Jurkat, Clone E6-1 (cell line): ENCODE measurements around the gene THADA.

Experiments
- DNase-seq: peaks from one replicate; pipeline ENCODE4 v3.0.0-alpha.2; 2011; ENCODE audit warnings: low read depth, low spot score
- H3K4me3 ChIP-seq: 2 replicates; pipeline ENCODE4 v1.5.1; 2011; ENCODE audit warnings: mild to moderate bottlenecking, low read length, control low read depth, moderate library complexity

The THADA gene

GRCh38 chr2:43278564-43279220, 317.1 kb downstream of the THADA start:
- DNase-seq = no peak
- no peak overlapping the region for H3K4me3 ChIP-seq

- DNase-seq = no peak
- H3K4me3 ChIP-seq = no peak overlapping the region
Observed at GRCh38 chr2:43276962-43277391, 318.9 kb downstream of the THADA start.

GRCh38 chr2:43276266-43276941, 319.4 kb downstream of the THADA start:
- no peak for DNase-seq
- no peak overlapping the region for H3K4me3 ChIP-seq

- no peak for DNase-seq
- no peak overlapping the region for H3K4me3 ChIP-seq
Observed at GRCh38 chr2:43274721-43275120, 321.1 kb downstream of the THADA start.

GRCh38 chr2:43274055-43274454, 321.8 kb downstream of the THADA start:
- H3K4me3 ChIP-seq = no peak overlapping the region
- no peak for DNase-seq

- H3K4me3 ChIP-seq = no peak overlapping the region
- no peak for DNase-seq
Observed at GRCh38 chr2:43273529-43273928, 322.3 kb downstream of the THADA start.

DNA sequence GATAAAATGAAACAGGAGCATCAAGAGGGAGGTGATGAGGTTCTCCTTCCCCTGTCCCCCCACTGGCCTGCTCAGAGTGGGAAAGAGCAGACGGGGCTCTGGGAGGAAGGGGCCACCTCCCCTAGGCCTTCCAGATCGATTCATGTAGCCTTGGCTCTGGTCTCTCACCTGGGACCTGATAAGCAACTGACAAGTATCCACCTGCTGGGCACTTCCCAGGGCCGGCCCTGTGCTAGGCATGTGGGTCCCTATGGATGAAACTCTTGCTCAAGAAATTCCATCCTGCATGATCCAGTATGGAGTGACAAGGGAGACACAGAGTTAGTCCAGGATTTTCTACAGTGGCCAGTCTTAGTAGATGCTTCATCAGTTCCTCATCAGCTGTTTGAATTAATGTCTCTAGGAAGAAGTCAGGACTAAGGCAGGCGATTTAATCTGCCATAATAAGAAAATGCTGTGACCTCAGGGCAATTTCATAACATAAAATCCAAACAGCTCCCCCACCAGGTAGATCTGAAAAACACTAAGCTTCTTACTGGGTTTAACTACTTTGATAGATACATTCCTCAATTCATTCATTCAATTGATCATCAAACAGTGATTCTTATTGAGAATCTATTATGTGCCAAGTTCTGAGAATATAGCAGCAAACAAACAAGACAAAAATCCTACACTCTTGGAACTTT, 324.8 kb downstream of the THADA start:
- no peak overlapping the region for H3K4me3 ChIP-seq

DNA sequence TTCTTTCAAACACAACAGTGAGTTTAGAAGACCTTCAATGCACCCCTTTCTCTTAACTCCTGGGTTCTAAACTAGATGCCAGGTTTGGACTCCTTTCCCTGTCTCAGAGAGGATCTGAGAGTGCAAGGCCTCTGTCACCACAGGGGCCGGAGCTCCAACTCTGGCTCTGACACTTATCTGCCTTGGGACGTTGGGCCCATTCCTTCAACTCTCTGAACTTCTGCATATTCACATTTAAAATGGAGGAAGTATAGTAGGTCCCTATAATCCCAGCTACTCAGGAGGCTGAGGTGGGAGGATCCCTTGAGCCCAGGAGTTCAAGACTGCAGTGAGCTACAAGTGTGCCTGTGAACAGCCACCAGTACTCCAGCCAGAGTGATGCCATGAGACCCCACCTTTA, 325.4 kb downstream of the THADA start:
- H3K4me3 ChIP-seq = no peak overlapping the region
- no peak for DNase-seq

More for the DNA sequence above, 324.8 kb downstream of the THADA start:
- DNase-seq = no peak

DNA sequence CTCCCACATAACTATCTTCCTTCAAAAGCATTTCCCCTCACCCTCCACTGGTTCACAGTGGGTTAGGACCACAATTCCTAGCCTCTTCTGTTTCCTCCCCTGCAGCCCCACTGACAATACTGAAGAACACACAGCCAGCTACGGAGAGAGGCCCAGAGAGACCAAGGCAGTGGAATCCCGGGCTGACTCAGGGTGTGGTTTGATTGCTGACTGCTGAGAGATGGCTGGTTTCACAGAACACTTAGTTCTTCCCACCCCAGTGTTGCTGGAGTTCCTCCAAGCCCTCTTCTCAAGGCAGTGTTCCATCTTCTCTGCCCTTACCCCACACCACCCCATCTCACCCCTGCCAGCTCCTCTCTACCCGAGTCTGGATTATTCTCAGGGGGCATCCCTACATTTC, 326.1 kb downstream of the THADA start:
- no peak for DNase-seq
- no peak overlapping the region for H3K4me3 ChIP-seq

- no peak for DNase-seq
- no peak overlapping the region for H3K4me3 ChIP-seq
Observed at GRCh38 chr2:43269074-43269572, 326.7 kb downstream of the THADA start.

DNA sequence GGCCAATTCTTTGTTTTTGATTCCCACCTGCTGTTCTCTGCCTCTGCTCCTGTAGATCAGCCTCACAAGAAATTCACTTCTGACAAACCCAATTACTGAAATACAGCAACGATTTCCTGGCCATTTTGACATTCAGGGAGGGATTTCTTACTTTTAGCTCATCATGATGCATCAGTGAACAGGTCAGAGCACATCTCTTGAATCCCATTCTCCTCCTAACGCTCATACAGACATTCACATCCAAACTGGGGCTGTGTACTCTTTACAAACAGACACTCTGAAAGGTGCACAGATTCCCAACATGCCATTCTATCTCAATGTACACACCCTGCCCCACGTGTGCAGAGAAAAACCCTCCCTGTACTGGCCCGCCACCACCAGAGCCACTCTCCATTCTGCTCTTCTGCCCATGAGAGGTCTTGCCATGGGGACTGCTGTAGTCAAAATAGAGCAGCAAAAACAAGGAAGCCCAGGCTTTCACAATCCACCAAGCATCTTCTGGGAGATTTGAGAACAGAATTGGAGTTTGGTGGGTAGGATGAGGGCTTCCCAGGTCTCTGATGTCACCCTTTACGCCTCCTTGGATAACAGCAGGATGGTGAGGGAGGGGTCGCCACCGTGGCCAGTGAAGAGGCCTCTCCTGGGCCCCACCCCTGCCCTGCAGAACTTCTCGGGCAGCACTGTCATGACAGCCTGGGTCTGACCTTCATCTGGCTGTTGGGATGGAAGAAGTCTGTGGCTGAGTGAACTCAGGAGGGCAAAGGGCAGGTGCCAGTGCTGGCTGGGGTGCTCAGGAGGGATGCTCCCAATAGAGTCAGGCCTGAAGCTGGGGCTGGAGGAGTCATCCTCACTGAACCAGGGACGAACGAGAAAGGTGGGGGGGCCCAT, 327.5 kb downstream of the THADA start:
- H3K4me3 ChIP-seq = no peak overlapping the region
- no peak for DNase-seq

DNA sequence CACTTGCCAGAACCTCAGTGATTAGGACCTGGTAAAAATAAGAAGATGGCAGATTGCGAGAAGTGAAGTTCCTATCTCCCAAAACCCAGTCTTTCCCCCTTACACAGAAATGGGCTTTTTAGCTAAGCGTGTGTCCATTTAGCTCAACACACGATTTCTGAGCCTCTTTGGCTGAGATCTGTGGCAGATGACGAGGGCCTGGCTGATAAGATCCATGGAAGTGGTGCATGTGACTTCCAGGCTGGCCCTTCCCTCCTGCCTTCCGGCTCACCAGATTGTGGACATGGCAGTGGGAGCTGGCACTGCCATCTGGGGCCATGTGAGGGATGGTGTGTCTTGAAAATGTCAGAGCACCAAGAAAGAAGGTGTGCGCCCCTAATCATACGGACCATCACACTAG, 328.5 kb downstream of the THADA start:
- no peak for DNase-seq
- no peak overlapping the region for H3K4me3 ChIP-seq

DNA sequence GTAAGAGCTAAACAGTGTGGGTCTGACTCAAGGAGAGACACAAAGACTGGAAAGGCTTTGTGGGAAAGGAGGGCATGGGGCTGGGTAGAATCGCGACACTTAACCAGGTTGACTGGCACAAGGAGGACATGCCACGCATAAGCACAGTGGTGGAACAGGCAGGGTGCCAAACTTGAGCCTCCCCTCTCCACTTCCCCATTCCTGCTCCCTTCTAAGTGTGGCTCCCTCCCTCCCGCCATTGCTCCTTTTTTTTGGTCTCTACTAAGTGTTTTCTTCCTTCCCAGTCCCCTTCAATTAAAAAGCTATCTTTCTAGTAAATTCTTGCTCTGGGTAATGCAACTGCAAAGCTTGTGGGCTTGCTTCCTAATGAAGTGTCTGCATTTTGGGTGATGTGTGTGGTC, 329.1 kb downstream of the THADA start:
- DNase-seq = no peak
- H3K4me3 ChIP-seq = no peak overlapping the region

GRCh38 chr2:43265421-43265820, 330.4 kb downstream of the THADA start:
- DNase-seq = no peak
- no peak overlapping the region for H3K4me3 ChIP-seq

GRCh38 chr2:43265001-43265400, 330.8 kb downstream of the THADA start:
- no peak overlapping the region for H3K4me3 ChIP-seq
- no peak for DNase-seq

GRCh38 chr2:43262951-43263350, 332.9 kb downstream of the THADA start:
- no peak for DNase-seq
- no peak overlapping the region for H3K4me3 ChIP-seq

DNA sequence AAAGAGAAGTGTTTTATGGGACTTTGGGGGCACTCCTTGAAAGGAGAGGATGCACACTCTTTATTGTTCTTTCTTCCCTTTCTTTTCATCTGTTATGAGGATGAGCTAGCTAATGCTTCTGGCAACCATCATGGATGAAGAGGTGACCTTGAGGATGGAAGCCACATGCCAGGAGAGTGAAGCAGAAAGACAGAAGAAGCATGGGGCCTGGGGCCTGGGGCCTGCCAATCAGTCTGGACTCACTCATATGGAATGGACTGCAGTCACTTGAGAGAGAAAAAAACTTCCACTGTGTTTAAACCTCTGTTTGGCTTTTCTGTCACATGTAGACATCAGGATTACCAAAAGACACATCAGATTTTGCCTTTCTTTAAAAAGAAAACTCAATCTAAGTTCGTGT, 333.6 kb downstream of the THADA start:
- no peak for DNase-seq
- no peak overlapping the region for H3K4me3 ChIP-seq

DNA sequence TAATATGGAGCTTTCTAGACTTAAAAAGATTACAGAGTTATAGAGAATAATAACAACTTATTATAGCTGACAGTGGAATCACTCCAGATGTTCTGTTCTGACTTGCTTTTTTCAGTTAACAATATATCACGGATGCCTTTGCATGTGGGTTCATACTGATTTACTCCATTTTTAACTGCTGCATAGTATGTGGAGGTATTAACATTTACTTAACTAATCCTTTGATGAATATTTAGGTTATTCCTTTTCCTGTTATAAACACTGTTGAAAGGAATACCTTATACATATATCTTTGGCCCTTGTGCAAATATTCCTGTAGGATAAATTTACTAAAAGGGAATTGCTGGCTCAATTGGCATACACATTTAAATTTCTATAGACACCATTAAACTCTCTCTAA, 336.3 kb downstream of the THADA start:
- no peak for DNase-seq
- no peak overlapping the region for H3K4me3 ChIP-seq

- no peak for DNase-seq
- no peak overlapping the region for H3K4me3 ChIP-seq
Observed at GRCh38 chr2:43258547-43259156, 337.2 kb downstream of the THADA start.
